PC-9 (cell line): ENCODE data around the gene PCDHGA11. TPM values are rescaled to one million over a fixed set of nuclear protein-coding genes. Genes with fewer than 3 reads are reported as not detected.

ENCODE experiments used
- BruUV-seq: library from RNA; stranded (reverse); fragments of 400-500 nt; replicated peaks from 2 replicates; lab custom pipeline; 2021; lab: Mats Ljungman, UMichigan
- CTCF ChIA-PET: fragments of 300-600 bp; sonication (Branson Sonifier 250); formaldehyde crosslinking; loops from one replicate; lab custom pipeline; 2022; ENCODE audit warnings: antibody characterized with exemption; lab: Charles Lee
- POLR2A ChIA-PET: fragments of 300-600 bp; sonication (Branson Sonifier 250); formaldehyde crosslinking; loops from one replicate; lab custom pipeline; 2022; ENCODE audit warnings: antibody characterized with exemption; ENCODE audit not compliant: unreplicated experiment; lab: Charles Lee
- DNase-seq, 2 experiments: peaks; one replicate each; pipeline versions ENCODE4 v3.0.0 to v3.0.0-alpha.2; 2015 to 2022; ENCODE audit warnings: mixed read lengths in 1 of 2
- H2AFZ ChIP-seq: fragments of 200-600 bp; sonication (generic); 2 replicates; pipeline ENCODE4 v1.8.1; 2017; ENCODE audit warnings: antibody characterized with exemption
- H3F3A ChIP-seq: fragments of 200-600 bp; sonication (generic); 2 replicates; pipeline ENCODE4 v1.8.1; 2017; ENCODE audit warnings: antibody characterized with exemption, mild to moderate bottlenecking, low read depth; ENCODE audit not compliant: insufficient read depth
- H3K27ac ChIP-seq: fragments of 200-600 bp; sonication (generic); 2 replicates; pipeline ENCODE4 v1.6.1; 2016; ENCODE audit warnings: mixed run types
- H3K27me3 ChIP-seq: fragments of 200-600 bp; sonication (generic); 2 replicates; pipeline ENCODE4 v1.6.1; 2016; ENCODE audit warnings: low read depth, mixed run types; ENCODE audit not compliant: insufficient read depth
- H3K36me3 ChIP-seq: fragments of 200-600 bp; sonication (generic); 2 replicates; pipeline ENCODE4 v1.6.1; 2016; ENCODE audit warnings: low read depth, mixed run types
- H3K4me1 ChIP-seq: fragments of 200-600 bp; sonication (generic); replicated peaks from 2 replicates; pipeline ENCODE4 v1.6.1; 2016; ENCODE audit warnings: mixed run types; ENCODE audit not compliant: insufficient read depth
- H3K4me2 ChIP-seq: fragments of 200-600 bp; sonication (generic); 2 replicates; pipeline ENCODE4 v1.6.1; 2017; ENCODE audit warnings: mixed run types
- H3K4me3 ChIP-seq: fragments of 200-600 bp; sonication (generic); 2 replicates; pipeline ENCODE4 v1.6.1; 2016; ENCODE audit warnings: mixed run types
- H3K79me2 ChIP-seq: fragments of 200-600 bp; sonication (generic); 2 replicates; pipeline ENCODE4 v1.6.1; 2017; ENCODE audit warnings: low read depth, mixed run types
- H3K9me2 ChIP-seq: fragments of 200-600 bp; sonication (generic); 2 replicates; pipeline ENCODE4 v1.8.1; 2017; ENCODE audit warnings: mild to moderate bottlenecking; ENCODE audit not compliant: insufficient read depth
- H3K9me3 ChIP-seq: fragments of 200-600 bp; sonication (generic); 2 replicates; pipeline ENCODE4 v1.8.1; 2016; ENCODE audit warnings: low read depth; ENCODE audit not compliant: insufficient read depth
- H4K20me1 ChIP-seq: fragments of 200-600 bp; sonication (generic); 2 replicates; pipeline ENCODE4 v1.8.1; 2017; ENCODE audit not compliant: insufficient read depth
- CTCF ChIP-seq: fragments of 200-600 bp; sonication (generic); conservative IDR thresholded peaks from 2 replicates; pipeline ENCODE4 v1.6.1; 2017; ENCODE audit warnings: mixed run types, antibody characterized with exemption, mild to moderate bottlenecking, moderate library complexity
- EZH2 ChIP-seq: fragments of 200-600 bp; sonication (generic); IDR thresholded peaks from 2 replicates; pipeline ENCODE4 v1.8.0; 2017; ENCODE audit warnings: antibody characterized with exemption, low read depth
- intact Hi-C: fragments of 100-400 bp; cut with micrococcal nuclease; formaldehyde crosslinking; loops from one replicate; pipeline ENCODE4 v1.10.0; 2022; ENCODE audit not compliant: unreplicated experiment
- total RNA-seq: library from RNA; stranded (reverse); gene quantifications from 2 replicates; pipeline ENCODE4 v1.2.3, GENCODE V29; 2021

Gene PCDHGA11
- total RNA-seq, 1 experiment from 2014 or later: 0.22 TPM

- intact Hi-C loops: no loop called here
- ChIA-PET CTCF (no interaction called here), POLR2A (no interaction called here)
- H3K27me3 ChIP-seq: peaks cover 20% of the 10 kb centered on the region; the same call in 1 of the 2 replicates
- no peak overlapping the region for H3K27ac ChIP-seq
- H2AFZ ChIP-seq: no peak overlapping the region
- no peaks in the 10 kb centered on the region for H3K9me2 ChIP-seq
- H4K20me1 ChIP-seq: no peaks in the 10 kb centered on the region
- no peak overlapping the region for H3K4me2 ChIP-seq
- BruUV-seq: no TSS peak
- H3F3A ChIP-seq: no peaks in the 10 kb centered on the region
- no peaks in the 10 kb centered on the region for H3K4me1 ChIP-seq
- no peak for DNase-seq
- H3K79me2 ChIP-seq: no peaks in the 10 kb centered on the region
- 0 out of 2 replicates have a peak, but pooled peaks cover 3% of the 10 kb centered on the region for H3K9me3 ChIP-seq
- no peaks in the 10 kb centered on the region for H3K36me3 ChIP-seq
- no peak overlapping the region for H3K4me3 ChIP-seq
- no peak for TF ChIP-seq CTCF
- TF ChIP-seq EZH2: no peak
Measured at GRCh38 chr5:141434006-141434405, 13.2 kb downstream of the PCDHGA11 start.

GRCh38 chr5:141437221-141437620 is 16.4 kb downstream of the PCDHGA11 start:
- Histone ChIP-seq H3K27ac (no peak overlapping the region), H3K27me3 (peaks cover 32% of the 10 kb centered on the region; the same call in 1 of the 2 replicates), H2AFZ (no peak overlapping the region), H3K4me3 (no peak overlapping the region), H4K20me1 (no peaks in the 10 kb centered on the region), H3K4me2 (no peak overlapping the region), H3K9me3 (no peaks in the 10 kb centered on the region), H3K9me2 (no peaks in the 10 kb centered on the region), H3K4me1 (no peaks in the 10 kb centered on the region), H3K79me2 (no peaks in the 10 kb centered on the region), H3K36me3 (no peaks in the 10 kb centered on the region), H3F3A (no peaks in the 10 kb centered on the region)
- DNase-seq: no peak
- intact Hi-C loops: no loop called here
- no TSS peak for BruUV-seq
- ChIA-PET CTCF (no interaction called here), POLR2A (no interaction called here)
- TF ChIP-seq CTCF (no peak), EZH2 (no peak)

GRCh38 chr5:141439411-141440141 is 18.7 kb downstream of the PCDHGA11 start:
- peaks cover 27% of the 10 kb centered on the region; the same call in 1 of the 2 replicates for H3K27me3 ChIP-seq
- BruUV-seq: no TSS peak
- ChIA-PET CTCF (interaction anchor here (0.6 to 0.7 kb wide), 2 partner anchors 51 to 116 kb away, joined by 3 to 5 read pairs; no protein-coding TSS in a partner anchor), POLR2A (no interaction called here)
- no peaks in the 10 kb centered on the region for H3K9me3 ChIP-seq
- TF ChIP-seq EZH2 (no peak), CTCF (no peak)
- intact Hi-C loops: no loop called here
- no peaks in the 10 kb centered on the region for H3K4me1 ChIP-seq
- H3F3A ChIP-seq: no peaks in the 10 kb centered on the region
- H3K4me3 ChIP-seq: no peak overlapping the region
- no peaks in the 10 kb centered on the region for H3K9me2 ChIP-seq
- no peak overlapping the region for H3K27ac ChIP-seq
- no peak overlapping the region for H3K4me2 ChIP-seq
- peak in 1 of 2 experiments; percentile 6 for DNase-seq
- H3K79me2 ChIP-seq: no peaks in the 10 kb centered on the region
- no peaks in the 10 kb centered on the region for H4K20me1 ChIP-seq
- 0 out of 2 replicates have a peak overlapping the region, but pooled peaks have one; percentile 55 for H2AFZ ChIP-seq
- no peaks in the 10 kb centered on the region for H3K36me3 ChIP-seq
